Hepatic stellate cell (primary cell): ENCODE results near the gene PLXNA2.

Experiments used
- DNase-seq: peaks from one replicate; pipeline ENCODE4 v3.0.0; 2011; ENCODE audit warnings: low spot score

Gene PLXNA2

GRCh38 chr1:208015255-208015654, 228.9 kb downstream of the PLXNA2 start:
- DNase-seq: no peak

- DNase-seq: no peak
These were observed 231.0 kb downstream of the PLXNA2 start for GRCh38 chr1:208013210-208013609.

GRCh38 chr1:208012721-208013120, 231.5 kb downstream of the PLXNA2 start:
- DNase-seq: no peak

GRCh38 chr1:208010487-208011071, 233.6 kb downstream of the PLXNA2 start:
- DNase-seq: no peak

- DNase-seq: no peak
These were observed 234.3 kb downstream of the PLXNA2 start for GRCh38 chr1:208009706-208010444.

GRCh38 chr1:208009303-208009702, 234.9 kb downstream of the PLXNA2 start:
- no peak for DNase-seq

- no peak for DNase-seq
These were observed 235.7 kb downstream of the PLXNA2 start for GRCh38 chr1:208008534-208008933.

- peak; percentile 47 for DNase-seq
These were observed 236.2 kb downstream of the PLXNA2 start for GRCh38 chr1:208007938-208008342.

- no peak for DNase-seq
These were observed 236.8 kb downstream of the PLXNA2 start for GRCh38 chr1:208007319-208007937.

- DNase-seq: no peak
These were observed 237.8 kb downstream of the PLXNA2 start for GRCh38 chr1:208006258-208006920.

- peak; percentile 70 for DNase-seq
These were observed 239.3 kb downstream of the PLXNA2 start for GRCh38 chr1:208004851-208005250.

GRCh38 chr1:208003241-208003640, 240.9 kb downstream of the PLXNA2 start:
- no peak for DNase-seq

- no peak for DNase-seq
These were observed 241.5 kb downstream of the PLXNA2 start for GRCh38 chr1:208002672-208003071.

- no peak for DNase-seq
These were observed 242.1 kb downstream of the PLXNA2 start for GRCh38 chr1:208002078-208002477.

- DNase-seq: no peak
These were observed 243.7 kb downstream of the PLXNA2 start for GRCh38 chr1:208000504-208000903.

- DNase-seq: no peak
These were observed 244.2 kb downstream of the PLXNA2 start for GRCh38 chr1:207999972-208000371.

GRCh38 chr1:207999274-207999915, 244.8 kb downstream of the PLXNA2 start:
- DNase-seq: no peak

- DNase-seq: no peak
These were observed 245.5 kb downstream of the PLXNA2 start for GRCh38 chr1:207998691-207999090.

GRCh38 chr1:207997486-207998268, 246.5 kb downstream of the PLXNA2 start:
- peak; percentile 72 for DNase-seq

- no peak for DNase-seq
These were observed 247.5 kb downstream of the PLXNA2 start for GRCh38 chr1:207996636-207997035.

GRCh38 chr1:207995576-207995975, 248.6 kb downstream of the PLXNA2 start:
- DNase-seq: no peak
